Suppressor macrophage treated with lipopolysaccharide for 4 hours (primary cell): ENCODE measurements around the gene SSR4.

Source experiments
- DNase-seq: peaks from one replicate; pipeline ENCODE4 v3.0.0-alpha.2; 2020

SSR4 gene

DNA sequence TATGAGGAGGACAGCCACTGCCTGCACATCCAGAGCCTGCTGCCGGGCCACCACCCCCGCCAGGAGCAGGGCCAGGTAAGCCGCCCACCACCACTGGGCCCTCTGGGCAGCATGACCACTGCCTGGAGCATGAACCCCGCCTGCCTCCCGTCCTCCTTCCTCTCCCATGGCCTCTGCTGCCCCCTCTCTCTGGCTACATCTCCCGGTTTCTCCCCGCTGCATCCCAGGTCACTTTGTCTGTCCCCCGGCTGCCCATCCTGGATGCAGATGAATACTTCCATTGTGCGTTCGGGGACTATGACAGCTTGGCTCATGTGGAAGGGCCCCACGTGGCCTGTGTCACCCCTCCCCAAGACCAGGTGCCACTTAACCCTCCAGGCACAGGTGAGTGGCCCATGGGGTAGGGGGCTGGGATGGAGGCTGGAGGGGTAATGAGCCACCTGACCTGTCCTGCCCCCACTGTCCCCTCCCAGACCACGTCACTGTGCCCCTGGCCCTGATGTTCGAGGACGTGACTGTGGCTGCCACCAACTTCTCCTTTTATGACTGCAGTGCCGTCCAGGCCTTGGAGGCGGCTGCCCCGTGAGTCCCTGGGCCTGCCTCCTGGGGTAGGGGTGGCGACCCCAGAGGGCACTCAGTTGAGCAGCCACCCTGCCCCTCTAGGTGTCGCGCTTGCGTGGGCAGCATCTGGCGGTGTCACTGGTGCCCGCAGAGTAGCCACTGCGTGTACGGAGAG lies 24.4 kb upstream of the SSR4 start:
- no peak for DNase-seq

DNA sequence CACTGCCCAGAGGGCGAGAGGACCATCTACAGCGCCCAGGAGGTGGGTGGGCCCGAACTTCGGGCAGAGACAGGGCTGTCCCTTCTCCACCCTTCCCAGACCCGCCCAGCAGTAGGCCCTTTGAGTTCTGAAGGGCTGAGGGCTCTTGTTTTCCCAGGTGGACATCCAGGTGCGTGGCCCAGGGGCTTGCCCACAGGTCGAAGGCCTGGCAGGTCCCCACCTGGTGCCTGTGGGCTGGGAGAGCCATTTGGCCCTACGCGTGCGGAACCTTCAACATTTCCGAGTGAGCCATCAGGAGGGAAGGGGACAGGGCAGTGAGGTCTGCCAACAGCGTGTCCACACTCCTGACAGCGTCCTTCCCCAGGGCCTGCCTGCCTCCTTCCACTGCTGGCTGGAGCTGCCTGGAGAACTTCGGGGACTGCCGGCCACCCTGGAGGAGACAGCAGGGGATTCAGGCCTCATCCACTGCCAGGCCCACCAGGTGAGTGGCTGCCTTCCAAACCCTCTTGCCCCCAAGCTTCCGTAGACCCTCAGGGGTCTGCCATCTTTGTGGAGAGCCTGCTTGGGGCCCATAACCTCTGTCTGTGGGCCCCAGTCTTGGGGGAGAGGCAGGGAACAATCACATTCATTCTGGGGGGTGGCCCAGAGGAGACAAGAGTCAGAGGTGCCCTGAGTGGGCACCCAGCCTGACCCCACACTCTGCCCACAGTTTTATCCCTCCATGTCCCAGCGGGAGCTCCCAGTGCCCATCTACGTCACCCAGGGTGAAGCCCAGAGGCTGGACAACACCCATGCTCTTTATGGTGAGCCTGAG lies 23.7 kb upstream of the SSR4 start:
- no peak for DNase-seq

GRCh38 chrX:153771415-153772315 lies 22.8 kb upstream of the SSR4 start:
- no peak for DNase-seq

DNA sequence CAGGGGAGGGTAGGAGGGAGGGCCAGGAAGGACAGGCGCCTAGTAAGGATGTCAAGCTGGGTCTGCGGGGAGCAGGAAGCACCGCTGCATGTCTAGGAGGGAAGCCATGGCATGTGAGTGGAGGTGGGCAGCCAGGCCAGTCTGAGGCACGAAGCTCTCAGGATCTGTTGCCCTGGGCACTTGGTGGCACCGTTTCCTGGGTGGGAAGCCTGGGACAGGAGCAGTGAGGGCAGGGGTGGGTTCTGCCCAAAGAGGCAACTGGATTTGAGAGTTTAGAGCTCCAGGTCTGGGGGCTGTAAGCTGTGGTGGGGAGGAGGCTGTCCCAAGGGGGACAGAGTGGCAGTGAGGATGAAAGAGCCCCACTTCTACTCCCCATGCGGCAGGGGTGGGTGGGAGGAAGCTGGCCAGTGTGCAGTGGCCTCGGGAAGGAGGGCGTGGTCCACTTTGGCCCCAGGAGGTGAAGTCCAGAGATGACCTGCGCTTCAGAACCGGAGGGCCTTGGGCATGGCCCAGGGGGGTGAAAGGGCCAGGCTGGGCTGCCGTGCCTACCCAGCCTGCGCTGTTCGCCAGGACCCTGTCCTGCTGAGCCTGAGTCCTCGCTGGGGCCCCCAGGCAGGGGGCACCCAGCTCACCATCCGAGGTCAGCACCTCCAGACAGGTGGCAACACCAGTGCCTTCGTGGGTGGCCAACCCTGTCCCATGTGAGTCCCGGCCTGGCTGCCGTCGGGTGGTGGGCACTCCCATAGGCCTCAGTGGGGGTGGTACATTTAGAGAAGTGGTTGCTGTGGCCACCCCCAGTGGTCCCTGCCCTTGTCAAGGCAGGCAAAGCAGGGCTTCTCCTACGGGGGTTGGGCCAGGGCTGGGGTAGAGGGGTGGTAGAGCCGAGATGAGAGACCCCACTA lies 21.9 kb upstream of the SSR4 start:
- DNase-seq: no peak

GRCh38 chrX:153773218-153773611 lies 21.3 kb upstream of the SSR4 start:
- no peak for DNase-seq

GRCh38 chrX:153773741-153774575 lies 20.5 kb upstream of the SSR4 start:
- no peak for DNase-seq

GRCh38 chrX:153774576-153775292 lies 19.7 kb upstream of the SSR4 start:
- no peak for DNase-seq

GRCh38 chrX:153775293-153776119 lies 19.0 kb upstream of the SSR4 start:
- DNase-seq: no peak

- no peak for DNase-seq
These were observed 18.3 kb upstream of the SSR4 start for GRCh38 chrX:153776120-153776599.

- no peak for DNase-seq
These were observed 17.8 kb upstream of the SSR4 start for GRCh38 chrX:153776611-153777045.

DNA sequence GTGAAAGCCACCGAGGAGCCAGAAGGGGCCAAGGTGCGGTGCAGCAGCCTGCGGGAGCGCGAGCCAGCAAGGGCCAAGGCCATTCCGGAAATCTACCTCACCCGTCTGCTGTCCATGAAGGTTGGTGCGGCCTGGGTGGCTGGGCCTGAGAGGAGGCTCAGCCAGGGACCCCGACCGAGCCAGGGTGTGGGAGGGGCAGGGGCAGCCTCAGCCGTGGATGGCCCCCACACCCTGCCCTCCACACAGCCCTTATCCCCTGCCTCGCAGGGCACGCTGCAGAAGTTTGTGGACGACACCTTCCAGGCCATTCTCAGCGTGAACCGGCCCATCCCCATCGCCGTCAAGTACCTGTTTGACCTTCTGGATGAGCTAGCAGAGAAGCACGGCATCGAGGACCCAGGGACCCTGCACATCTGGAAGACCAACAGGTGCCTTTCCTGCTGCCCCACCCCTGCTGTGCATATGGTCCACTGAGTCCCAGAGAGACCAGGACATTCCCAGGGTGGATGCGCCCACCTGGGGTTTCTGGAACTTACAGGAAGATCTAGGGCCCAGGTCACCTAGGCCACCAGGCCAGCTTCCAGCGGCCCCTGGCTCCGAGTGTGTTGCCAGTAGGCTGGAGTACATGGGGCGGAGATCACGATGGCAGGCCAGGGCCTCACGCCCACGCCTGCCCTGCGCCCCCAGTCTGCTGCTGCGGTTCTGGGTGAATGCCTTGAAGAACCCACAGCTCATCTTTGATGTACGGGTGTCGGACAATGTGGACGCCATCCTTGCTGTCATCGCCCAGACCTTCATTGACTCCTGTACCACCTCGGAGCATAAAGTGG lies 17.0 kb upstream of the SSR4 start:
- DNase-seq: no peak

- no peak for DNase-seq
These were observed 16.3 kb upstream of the SSR4 start for GRCh38 chrX:153778181-153778580.

GRCh38 chrX:153778684-153779101 lies 15.8 kb upstream of the SSR4 start:
- no peak for DNase-seq

DNA sequence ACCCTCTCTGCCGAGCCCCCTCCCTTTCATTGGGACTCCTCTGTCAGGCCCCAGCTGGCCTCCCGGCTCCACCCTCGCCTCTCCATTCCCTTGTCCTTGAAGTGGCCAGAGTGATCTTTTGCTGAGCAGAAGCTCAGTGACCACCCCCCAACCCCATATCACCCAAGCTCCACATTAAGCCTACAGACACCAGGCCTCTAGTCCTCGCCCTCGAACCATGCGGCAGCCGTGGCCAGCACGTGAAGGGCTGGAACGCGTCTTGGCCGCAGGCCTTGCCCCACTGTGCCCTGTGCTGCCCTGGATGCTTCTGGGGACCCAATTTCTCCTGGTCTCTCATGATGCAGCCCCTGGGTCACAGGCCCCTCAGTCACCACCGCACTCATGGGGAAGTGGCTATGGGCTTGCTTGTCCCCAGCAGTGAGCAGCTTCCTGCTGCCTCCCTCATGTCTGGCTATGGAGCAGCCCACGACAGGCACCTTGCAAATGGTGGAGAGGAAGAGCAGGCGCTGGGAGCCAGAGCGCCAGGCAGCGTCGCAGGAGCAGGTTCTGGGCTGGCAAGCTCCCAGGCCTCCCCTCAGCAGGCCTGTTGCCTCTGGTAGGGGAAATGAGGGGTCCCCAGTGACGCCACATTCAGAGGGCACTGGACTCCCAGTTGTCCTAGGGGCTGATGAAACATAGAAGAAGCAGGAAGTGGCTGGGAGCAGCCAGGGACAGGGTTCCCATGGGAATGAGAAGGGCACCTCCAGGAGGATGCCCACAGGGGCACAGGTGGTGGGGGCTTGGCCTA lies 14.4 kb upstream of the SSR4 start:
- no peak for DNase-seq

DNA sequence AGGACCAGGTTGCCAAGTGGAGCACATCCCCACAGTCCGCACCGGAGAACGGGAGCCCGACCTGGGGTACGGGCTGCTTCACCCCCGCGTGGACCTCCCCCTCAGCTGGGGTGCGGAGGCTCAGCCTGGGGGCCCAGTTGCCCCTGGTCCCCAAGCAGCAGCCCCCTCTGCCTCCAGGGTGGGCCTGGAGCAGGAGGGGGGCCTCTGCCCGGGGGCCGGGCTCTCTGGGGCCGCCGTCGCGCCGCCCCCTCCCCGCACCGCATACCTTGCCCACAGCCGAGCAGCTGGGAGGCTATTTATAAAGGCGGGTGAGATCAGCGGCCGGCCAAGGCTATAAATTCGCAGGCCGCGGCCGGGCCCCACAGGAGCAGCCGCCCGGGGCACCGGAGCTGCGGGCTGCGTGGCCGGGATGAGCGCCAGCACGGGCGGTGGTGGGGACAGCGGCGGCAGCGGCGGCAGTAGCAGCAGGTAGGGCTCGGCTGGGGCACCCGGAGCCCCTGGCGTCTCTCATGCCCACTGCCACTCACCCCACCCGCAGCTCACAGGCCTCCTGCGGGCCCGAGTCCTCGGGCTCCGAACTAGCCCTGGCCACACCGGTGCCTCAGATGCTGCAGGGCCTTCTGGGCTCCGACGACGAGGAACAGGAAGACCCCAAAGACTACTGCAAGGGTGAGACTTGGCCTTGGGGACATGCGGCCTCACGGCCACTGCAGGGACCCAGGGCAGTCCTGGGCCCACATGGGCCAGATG lies 13.6 kb upstream of the SSR4 start, which contains the start of gene SRPK3:
TSS of gene SRPK3 (plus strand) at position 364 of the 750 bp plus-strand sequence. CDS start at position 410, 46 bp downstream.
- no peak for DNase-seq

DNA sequence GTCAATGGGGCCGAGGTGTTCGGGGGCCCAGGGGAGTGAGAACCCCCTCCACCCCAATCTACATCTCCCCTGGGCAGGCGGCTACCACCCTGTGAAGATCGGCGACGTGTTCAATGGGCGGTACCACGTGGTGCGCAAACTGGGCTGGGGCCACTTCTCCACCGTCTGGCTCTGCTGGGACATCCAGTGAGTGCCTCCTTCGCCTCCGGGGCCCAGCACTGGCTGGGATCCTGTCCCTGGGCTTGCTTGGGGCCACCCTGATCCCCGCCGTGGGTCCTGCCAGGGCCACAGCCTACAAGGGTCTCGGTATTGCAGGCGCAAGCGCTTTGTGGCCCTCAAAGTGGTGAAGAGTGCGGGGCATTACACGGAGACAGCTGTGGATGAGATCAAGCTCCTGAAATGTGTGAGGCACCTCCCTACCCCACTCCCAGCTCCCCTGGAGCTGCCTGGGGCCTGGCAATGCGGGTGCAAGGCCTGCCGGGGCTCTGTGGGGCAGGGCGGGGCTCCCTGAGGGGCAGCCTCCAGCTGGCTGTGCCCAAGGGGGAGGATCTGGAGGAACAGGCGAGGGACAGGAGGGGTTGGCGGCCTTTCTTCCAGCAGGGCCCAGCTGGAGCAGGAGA lies 12.9 kb upstream of the SSR4 start:
- no peak for DNase-seq
